GM21619 (cell line): ENCODE data around the gene EPSTI1.

Experiments used
- ATAC-seq: cut with Tn5 transposase; IDR thresholded peaks from one replicate; pipeline ENCODE4 v1.9.1; 2021; ENCODE audit not compliant: unreplicated experiment

The EPSTI1 gene

GRCh38 chr13:42976066-42976465 lies 16.0 kb downstream of the EPSTI1 start:
- no peak for ATAC-seq

- ATAC-seq: no peak
Measured at GRCh38 chr13:42973581-42973980, 18.5 kb downstream of the EPSTI1 start.

- ATAC-seq: peak; percentile 45
Measured at GRCh38 chr13:42971691-42972347, 20.2 kb downstream of the EPSTI1 start.

GRCh38 chr13:42970824-42971690 lies 21.0 kb downstream of the EPSTI1 start:
- ATAC-seq: peak; percentile 81

GRCh38 chr13:42969565-42970172 lies 22.4 kb downstream of the EPSTI1 start:
- ATAC-seq: no peak

GRCh38 chr13:42968906-42969305 lies 23.1 kb downstream of the EPSTI1 start:
- no peak for ATAC-seq

GRCh38 chr13:42967660-42968059 lies 24.4 kb downstream of the EPSTI1 start:
- no peak for ATAC-seq

GRCh38 chr13:42965281-42965680 lies 26.8 kb downstream of the EPSTI1 start:
- ATAC-seq: no peak

- ATAC-seq: no peak
Measured at GRCh38 chr13:42964761-42965161, 27.3 kb downstream of the EPSTI1 start.

- no peak for ATAC-seq
Measured at GRCh38 chr13:42959615-42960014, 32.4 kb downstream of the EPSTI1 start.

GRCh38 chr13:42957881-42958280 lies 34.2 kb downstream of the EPSTI1 start:
- ATAC-seq: no peak

GRCh38 chr13:42950181-42950580 lies 41.9 kb downstream of the EPSTI1 start:
- no peak for ATAC-seq

GRCh38 chr13:42947925-42948324 lies 44.1 kb downstream of the EPSTI1 start:
- no peak for ATAC-seq

GRCh38 chr13:42946927-42947326 lies 45.1 kb downstream of the EPSTI1 start:
- ATAC-seq: no peak

- no peak for ATAC-seq
Measured at GRCh38 chr13:42929886-42930535, 62.0 kb downstream of the EPSTI1 start.

GRCh38 chr13:42926555-42926954 lies 65.5 kb downstream of the EPSTI1 start:
- no peak for ATAC-seq

- ATAC-seq: no peak
Measured at GRCh38 chr13:42926043-42926442, 66.0 kb downstream of the EPSTI1 start.

- no peak for ATAC-seq
Measured at GRCh38 chr13:42925626-42926025, 66.4 kb downstream of the EPSTI1 start.

GRCh38 chr13:42924344-42924743 lies 67.7 kb downstream of the EPSTI1 start:
- ATAC-seq: no peak

GRCh38 chr13:42907745-42908144 lies 84.3 kb downstream of the EPSTI1 start:
- no peak for ATAC-seq

GRCh38 chr13:42906257-42906656 lies 85.8 kb downstream of the EPSTI1 start:
- no peak for ATAC-seq
